ENCODE results near the gene TMEM175. TPM values are rescaled to one million over a fixed set of nuclear protein-coding genes. Genes with fewer than 3 reads are reported as not detected.

Gene TMEM175
- total RNA-seq, 2 donors from 2014 or later: 36.9 to 43.6 TPM

DNA sequence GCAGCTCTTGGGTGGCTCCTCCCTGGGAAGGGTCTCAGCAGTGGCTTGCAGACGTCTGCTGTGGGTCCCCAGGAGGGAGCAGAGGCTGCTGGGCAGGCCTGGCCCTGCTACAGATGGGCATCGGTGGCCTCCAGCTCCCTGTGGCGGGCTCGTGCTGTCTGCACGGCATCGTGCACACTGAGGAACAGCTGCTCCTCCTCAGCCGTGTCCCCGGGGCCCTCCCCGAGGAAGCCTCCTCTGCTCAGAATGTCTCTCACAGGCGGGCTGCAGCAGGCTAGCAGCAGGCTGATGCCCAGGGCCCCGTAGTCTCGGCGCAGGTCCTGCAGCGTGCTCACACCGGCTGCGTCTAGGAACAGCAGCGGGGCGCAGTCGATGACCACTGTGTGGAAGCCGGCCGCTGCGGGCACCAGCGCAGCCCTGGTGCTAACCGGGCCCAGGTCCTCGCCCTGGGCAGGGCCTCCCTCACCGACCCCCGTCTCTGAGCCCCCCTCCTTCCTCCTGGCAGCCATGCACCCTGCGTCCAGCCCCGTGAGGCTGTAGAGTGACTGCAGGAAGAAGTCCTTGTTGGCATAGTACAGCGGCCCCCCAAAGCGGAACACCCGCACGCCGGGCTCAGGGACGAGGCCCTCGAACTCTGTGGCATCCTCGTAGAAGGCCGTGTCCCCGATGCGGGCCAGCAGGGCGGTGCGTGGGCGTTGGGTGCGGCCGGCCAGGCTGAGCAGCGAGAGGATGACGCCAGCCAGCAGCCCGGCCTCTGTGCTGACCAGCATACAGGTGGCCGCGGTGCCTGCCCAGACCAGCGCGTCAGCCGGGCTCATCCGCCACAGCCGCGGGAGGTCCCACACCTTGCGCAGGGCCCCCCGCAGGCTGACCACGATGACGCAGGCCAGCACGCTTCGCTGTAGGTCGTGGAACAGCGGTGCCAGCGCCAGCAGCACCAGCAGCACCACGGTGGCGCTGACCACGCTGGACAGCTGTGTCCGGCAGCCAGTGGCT, 56.8 kb downstream of the TMEM175 start:
- DNase-seq (no peak), ATAC-seq (no peak)
- no peak overlapping the region for H3K4me3 Mint-ChIP-seq
- H3K4me1 Mint-ChIP-seq: peaks cover 14% of the 10 kb centered on the region
- no peaks in the 10 kb centered on the region for H3K27me3 Mint-ChIP-seq
- no peaks in the 10 kb centered on the region for H3K36me3 Mint-ChIP-seq (ENCODE audit: low read depth)
- H3K27ac Mint-ChIP-seq: no peak overlapping the region
- no peaks in the 10 kb centered on the region for H3K9me3 ChIP-seq (ENCODE audit: control insufficient read depth, low read length, poor library complexity, severe bottlenecking)

DNA sequence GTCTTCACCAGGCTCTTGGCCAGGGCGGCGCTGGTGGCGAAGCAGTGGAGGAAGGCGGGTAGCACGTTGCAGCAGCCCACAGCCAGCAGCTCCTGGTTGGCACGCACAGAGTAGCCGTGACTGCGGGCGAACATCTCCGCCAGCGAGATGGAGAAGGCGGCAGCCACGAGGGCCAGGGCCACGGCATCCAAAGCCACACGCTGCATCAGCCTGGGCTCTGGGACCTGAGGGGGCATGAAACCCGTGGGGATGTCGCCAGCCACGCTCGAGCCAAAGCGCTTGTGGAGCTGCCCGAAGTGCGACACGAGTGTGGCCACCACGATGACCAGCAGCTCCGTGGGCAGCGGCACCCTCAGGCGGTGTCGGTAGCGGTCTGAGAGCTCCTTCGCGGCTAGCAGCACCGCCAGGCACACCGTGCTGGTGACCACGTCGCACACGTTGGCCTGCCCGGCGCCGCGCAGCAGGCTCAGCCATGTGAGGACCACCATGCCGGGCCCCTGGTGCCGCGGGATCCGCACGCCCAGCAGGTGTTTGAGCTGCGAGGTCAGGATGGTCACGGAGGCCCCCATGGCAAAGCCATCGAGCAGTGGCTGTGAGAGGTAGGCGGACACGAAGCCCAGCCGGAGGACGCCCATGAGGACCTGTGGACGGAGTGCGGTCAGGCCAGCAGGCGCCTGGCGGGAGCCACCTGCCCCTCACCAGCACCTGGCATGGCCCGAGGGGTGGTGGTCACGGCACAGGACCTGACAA, 57.6 kb downstream of the TMEM175 start:
- Mint-ChIP-seq H3K27me3 (no peaks in the 10 kb centered on the region), H3K4me1 (peaks cover 14% of the 10 kb centered on the region), H3K27ac (no peak overlapping the region), H3K36me3 (ENCODE audit: low read depth) (no peaks in the 10 kb centered on the region), H3K4me3 (no peak overlapping the region)
- DNase-seq (peak in 1 of 3 donors; percentile 10), ATAC-seq (no peak)
- no peaks in the 10 kb centered on the region for H3K9me3 ChIP-seq (ENCODE audit: control insufficient read depth, low read length, poor library complexity, severe bottlenecking)

DNA sequence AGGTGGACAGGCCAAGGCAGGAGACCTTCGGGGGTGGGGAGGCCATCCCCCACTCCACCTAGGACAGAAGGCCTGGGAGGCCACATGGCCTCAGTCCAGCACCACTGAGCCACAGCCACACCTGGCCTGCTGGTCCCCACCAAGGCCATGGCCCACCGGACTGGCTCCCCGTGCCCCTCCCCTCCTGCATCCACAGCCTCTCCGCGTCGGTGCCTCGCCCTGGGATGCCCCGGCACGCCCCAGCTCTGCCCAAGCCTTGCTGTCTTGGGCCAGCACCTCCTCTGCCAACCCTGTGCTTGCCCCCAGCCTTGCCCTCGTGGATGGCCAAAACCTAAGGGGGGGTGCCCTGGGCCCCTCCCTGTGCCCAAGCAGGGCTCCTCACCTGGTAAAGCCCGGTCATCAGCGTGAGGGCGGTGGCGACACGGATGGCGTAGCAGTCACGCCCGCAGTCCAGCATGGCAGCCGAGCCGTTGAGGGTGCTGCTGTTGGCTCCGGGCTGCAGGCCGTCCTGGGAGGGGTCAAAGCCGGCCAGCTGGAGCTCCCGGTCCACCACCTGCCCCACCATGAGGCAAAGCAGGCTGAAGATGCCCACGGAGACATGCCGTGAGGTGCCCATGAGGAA, 58.6 kb downstream of the TMEM175 start:
- no peak overlapping the region for H3K27ac Mint-ChIP-seq
- ATAC-seq (no peak), DNase-seq (peak in 1 of 3 donors; percentile 8)
- H3K4me1 Mint-ChIP-seq: peaks cover 14% of the 10 kb centered on the region
- no peaks in the 10 kb centered on the region for H3K9me3 ChIP-seq (ENCODE audit: control insufficient read depth, low read length, poor library complexity, severe bottlenecking)
- no peak overlapping the region for H3K4me3 Mint-ChIP-seq
- H3K36me3 Mint-ChIP-seq (ENCODE audit: low read depth): no peaks in the 10 kb centered on the region
- H3K27me3 Mint-ChIP-seq: no peaks in the 10 kb centered on the region

DNA sequence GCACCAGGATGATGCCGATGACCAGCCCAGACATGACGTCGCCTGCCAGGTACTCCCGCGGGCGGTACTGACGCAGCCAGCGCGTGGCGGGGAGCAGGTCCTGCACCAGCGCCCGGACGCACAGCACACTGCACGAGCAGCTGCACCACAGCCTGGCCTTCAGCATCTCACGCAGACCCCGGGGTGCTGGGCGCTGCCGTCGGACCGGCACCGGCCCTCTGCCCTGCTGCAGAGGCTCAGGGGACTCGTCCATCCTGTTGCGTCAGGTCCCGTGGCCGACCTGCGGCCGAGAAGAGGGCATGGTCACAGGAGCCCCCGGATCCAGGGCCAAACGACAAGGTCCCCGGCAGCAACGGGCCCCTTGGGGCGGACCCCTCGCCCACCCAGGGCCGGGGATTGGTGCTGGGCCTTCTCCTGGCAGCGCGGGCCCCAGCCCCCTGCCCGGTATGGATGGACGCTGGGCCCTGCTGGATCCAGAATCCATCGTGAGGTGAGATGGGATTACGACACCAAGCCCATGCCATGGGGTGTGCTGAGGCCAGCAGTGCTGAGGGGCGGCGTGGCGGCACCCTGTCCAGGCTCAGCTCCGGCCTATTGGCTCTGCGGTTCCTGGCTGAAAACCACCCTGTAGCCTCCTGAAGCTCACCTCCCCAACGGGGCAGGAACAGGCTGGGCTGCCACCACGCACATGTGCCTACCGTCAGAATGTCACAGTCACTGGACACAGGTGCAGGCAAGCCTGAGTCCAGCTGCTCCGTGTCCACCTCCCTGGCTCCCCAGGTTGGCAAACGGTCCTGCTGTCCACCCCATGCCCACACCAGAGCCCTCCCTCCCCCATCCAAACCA, 59.4 kb downstream of the TMEM175 start:
- Mint-ChIP-seq H3K4me1 (peaks cover 12% of the 10 kb centered on the region), H3K27ac (no peak overlapping the region), H3K36me3 (ENCODE audit: low read depth) (no peaks in the 10 kb centered on the region), H3K4me3 (no peak overlapping the region), H3K27me3 (peaks cover 2% of the 10 kb centered on the region)
- DNase-seq: peak in 1 of 3 donors; percentile 8
- ATAC-seq: no peak
- no peaks in the 10 kb centered on the region for H3K9me3 ChIP-seq (ENCODE audit: control insufficient read depth, low read length, poor library complexity, severe bottlenecking)

DNA sequence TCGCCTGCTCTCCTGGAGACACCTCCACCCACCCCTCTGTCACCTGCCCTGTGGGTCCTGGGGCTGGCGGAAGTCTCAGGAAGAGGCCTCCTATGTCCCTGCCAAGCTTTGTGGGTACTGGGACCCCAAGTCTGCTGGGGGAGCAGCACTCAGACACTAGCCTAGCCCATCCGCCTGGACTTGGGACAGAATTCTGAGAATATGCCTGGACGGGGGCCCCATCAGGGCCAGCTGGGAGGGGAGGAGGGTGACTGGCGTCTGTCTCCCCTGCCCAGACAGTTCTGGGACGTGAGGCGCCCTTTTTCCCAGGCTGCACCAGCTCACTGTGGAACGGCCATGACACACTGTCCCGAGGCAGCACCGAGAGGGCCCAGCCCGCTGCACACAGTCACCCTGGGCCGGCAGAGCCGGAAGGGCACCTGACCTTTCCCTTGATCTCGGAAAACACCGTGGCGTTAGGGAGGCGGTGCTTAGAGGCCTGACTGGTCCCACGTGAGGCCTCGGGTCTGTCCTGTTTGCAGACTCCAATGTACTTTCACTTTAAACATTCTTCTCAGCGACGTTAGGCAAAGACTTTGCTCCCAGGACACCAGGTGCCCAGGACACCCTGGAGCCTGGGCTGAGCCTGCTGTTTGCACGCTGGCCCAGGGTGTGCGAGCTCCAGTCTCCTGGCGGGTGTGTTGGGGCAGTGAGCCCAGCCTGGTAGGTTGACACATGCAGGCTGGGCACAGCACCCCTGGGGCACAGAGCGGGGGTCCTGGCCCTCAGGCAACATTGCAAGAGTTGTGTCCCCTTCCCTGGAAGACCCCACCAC, 60.2 kb downstream of the TMEM175 start:
- Mint-ChIP-seq H3K4me1 (peaks cover 10% of the 10 kb centered on the region), H3K27me3 (peaks cover 6% of the 10 kb centered on the region), H3K36me3 (ENCODE audit: low read depth) (no peaks in the 10 kb centered on the region), H3K4me3 (no peak overlapping the region), H3K27ac (no peak overlapping the region)
- ATAC-seq (no peak), DNase-seq (no peak)
- no peaks in the 10 kb centered on the region for H3K9me3 ChIP-seq (ENCODE audit: control insufficient read depth, low read length, poor library complexity, severe bottlenecking)

DNA sequence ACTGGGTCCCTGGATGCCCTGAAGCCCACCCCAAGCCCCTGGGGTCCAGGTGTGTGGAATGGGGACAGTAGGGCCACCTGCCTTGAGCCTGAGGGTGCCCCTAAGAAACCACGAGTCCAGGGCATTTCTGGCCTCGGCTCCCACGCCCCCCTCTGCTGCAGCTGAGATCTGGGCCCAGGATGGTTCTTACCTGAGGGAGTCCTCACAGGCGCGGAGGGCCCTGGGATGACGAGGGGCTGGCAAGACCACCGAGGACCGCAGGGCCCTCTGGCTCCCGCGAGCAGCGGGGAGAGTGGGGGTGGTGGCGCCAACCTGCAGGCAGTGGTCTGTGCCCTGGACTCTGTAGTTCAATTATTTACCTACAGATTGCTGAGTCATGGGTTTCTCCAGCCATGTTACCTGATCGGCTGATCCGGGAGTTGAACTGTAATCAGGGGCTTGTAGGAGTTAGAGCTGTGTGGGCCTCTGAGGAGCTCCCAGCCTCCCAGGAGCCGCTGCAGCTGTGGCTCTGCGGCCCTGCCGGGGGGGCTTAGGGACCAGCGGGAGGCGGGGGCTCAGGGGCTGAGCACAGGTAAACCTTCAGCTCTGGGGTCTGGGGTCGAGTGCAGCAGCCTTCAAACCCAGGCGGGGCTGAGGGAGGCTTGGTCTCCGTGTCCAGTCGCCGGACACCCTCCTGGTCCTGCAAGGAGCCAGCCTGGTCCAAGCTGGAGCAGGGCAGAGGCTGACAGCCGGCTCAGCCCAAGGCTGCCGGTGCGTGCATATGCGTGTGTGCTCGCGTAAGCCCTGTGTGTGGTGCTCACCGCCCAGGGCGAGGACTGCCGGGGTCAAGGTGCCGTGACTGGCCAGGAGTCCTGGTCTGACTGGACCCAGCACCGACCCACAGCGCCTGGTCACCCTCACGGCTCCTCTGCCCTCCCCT, 61.1 kb downstream of the TMEM175 start, which contains the start of gene SLC26A1:
Gene SLC26A1 (minus strand): TSS at position 294 of the 919 bp plus-strand sequence. CDS start 1,701 bp downstream, outside the sequence.
- peak in 1 of 3 donors; percentile 8 for DNase-seq
- Mint-ChIP-seq H3K4me1 (peaks cover 6% of the 10 kb centered on the region), H3K36me3 (ENCODE audit: low read depth) (no peaks in the 10 kb centered on the region), H3K27ac (no peak within 1 kb of the TSS), H3K4me3 (no peak within 1 kb of the TSS), H3K27me3 (peaks cover 11% of the 10 kb centered on the region)
- H3K9me3 ChIP-seq (ENCODE audit: control insufficient read depth, low read length, poor library complexity, severe bottlenecking): no peaks in the 10 kb centered on the region
- no peak for ATAC-seq

DNA sequence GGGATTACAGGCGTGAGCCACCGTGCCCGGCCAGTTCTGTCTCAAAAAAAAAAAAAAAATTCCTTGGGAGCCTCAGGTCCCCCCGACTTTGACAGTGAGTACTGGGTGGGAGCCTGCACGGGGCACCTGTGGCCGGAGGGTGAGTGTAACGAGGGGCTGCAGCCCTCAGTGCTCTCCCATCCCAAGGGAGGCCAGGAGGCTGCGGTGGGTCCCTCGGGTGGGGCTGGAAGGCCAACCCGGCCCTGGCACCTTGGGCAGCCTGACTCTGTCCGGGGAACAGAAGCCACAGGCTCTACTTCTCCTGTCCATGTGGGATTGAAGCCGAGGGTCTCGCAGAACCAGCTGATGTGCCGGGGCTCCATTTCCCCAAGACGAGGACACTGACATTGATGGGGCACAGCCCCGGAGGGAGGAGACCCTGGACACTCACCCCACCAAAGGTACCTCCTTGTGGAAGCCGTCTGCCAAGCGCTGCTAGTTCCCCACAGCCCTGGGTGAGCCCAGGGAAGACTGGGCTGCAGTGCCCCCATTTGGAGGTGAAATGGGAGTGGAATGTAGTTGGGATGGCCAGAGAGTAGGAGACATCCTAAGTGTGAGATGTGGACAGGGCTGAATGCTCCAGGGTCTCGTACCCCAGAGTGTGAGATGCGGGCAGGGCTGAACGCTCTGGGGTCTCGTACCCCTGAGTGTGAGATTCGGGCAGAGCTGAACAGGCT, 63.2 kb downstream of the TMEM175 start:
- no peaks in the 10 kb centered on the region for H3K9me3 ChIP-seq (ENCODE audit: control insufficient read depth, low read length, poor library complexity, severe bottlenecking)
- H3K27me3 Mint-ChIP-seq: peaks cover 22% of the 10 kb centered on the region
- H3K36me3 Mint-ChIP-seq (ENCODE audit: low read depth): peaks cover 2% of the 10 kb centered on the region
- H3K4me3 Mint-ChIP-seq: no peak overlapping the region
- peaks cover 10% of the 10 kb centered on the region for H3K4me1 Mint-ChIP-seq
- H3K27ac Mint-ChIP-seq: no peak overlapping the region
- no peak for ATAC-seq
- no peak for DNase-seq

DNA sequence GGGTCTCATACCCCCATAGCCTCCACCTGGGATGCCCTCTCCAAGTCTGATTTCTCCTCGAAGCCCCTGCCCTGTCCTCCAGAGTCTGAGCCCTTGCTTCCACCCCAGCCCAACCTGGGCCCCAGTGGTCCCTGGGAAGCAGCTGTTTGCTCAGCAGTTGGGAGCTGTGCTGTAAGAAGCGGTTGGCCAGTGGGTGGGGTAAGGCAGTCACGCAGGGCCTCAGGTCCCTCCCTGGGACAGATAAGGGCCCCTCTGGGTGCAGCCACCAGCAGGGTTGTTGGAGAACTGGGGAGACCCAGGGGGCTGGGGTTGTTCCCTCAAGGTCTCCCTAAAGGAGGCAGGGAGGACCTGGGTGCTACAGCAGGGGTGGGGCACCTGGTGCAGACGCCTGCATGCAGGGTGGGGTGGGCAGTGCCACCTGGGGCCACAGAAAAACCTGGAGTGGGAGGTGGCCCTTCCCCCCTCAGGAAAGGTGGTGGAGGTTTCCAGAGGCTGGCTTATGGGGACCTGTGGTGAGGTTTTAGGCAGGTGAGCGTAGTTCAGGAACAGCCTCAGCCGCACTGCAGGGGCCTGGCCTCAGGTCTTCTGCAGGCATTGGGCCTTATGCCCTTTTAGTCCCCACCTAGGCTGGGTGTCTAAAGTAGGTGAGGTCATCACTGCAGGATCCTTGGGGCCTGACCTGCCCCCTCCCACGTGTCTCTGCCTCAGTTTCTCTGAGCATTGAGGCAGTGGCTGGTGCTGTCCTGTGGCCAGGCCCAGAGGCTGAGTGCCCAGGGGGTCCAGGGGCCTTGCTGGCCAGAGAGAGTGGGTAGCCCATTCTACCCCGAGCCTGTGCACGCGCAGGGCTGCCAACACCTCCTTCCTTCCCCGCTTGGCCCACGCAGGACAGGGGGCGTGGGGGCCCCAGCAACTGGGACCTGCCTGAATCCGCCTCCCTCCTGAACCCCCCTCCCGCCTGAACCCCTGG, 64.1 kb downstream of the TMEM175 start:
- H3K36me3 Mint-ChIP-seq (ENCODE audit: low read depth): peaks cover 2% of the 10 kb centered on the region
- ATAC-seq (no peak), DNase-seq (no peak)
- H3K27me3 Mint-ChIP-seq: peaks cover 22% of the 10 kb centered on the region
- H3K4me1 Mint-ChIP-seq: peaks cover 10% of the 10 kb centered on the region
- H3K9me3 ChIP-seq (ENCODE audit: control insufficient read depth, low read length, poor library complexity, severe bottlenecking): no peaks in the 10 kb centered on the region
- no peak overlapping the region for H3K27ac Mint-ChIP-seq
- H3K4me3 Mint-ChIP-seq: no peak overlapping the region

DNA sequence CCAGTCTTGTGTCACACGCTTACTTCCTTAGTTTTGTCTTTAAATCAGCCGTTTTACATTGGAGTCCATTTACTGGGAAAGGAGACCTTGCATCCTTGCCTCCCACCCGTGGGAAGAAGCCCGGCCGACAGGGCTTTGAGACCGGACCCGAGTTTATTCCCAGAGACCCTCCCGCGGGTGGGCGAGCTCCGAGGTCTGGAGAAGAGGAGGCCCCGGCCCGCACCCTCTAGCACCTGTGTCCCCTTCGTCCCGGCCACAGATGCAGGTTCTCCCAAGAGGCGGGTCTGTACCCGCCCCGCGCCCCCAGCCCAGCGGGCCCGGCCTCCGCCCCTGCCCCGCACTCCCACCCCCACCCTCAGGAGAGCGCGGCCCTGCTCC, 64.7 kb downstream of the TMEM175 start:
- H3K36me3 Mint-ChIP-seq (ENCODE audit: low read depth): peaks cover 2% of the 10 kb centered on the region
- H3K4me1 Mint-ChIP-seq: peaks cover 10% of the 10 kb centered on the region
- H3K27me3 Mint-ChIP-seq: peaks cover 22% of the 10 kb centered on the region
- DNase-seq (no peak), ATAC-seq (no peak)
- no peak overlapping the region for H3K27ac Mint-ChIP-seq
- peak overlapping the region; percentile 58 for H3K4me3 Mint-ChIP-seq
- no peaks in the 10 kb centered on the region for H3K9me3 ChIP-seq (ENCODE audit: control insufficient read depth, low read length, poor library complexity, severe bottlenecking)
